Osteoblast (primary cell): ENCODE measurements around the gene HDAC4. TPM values are rescaled to one million over a fixed set of nuclear protein-coding genes. Genes with fewer than 3 reads are reported as not detected.

Experiments used
- DNase-seq: peaks from one replicate; pipeline ENCODE4 v3.0.0; 2011; ENCODE audit warnings: low spot score, mixed read lengths; ENCODE audit not compliant: insufficient read length; ENCODE audit errors: missing footprints
- H2AFZ ChIP-seq: 2 replicates; pipeline ENCODE4 v1.6.0; 2011; ENCODE audit warnings: mild to moderate bottlenecking, low read length
- H3K27ac ChIP-seq: 2 replicates; pipeline ENCODE4 v1.5.1; 2011; ENCODE audit warnings: mild to moderate bottlenecking, low read depth, low read length, moderate library complexity
- H3K27me3 ChIP-seq: 2 replicates; pipeline ENCODE4 v1.6.0; 2012; ENCODE audit warnings: mild to moderate bottlenecking, control low read depth, inconsistent platforms, low read length, moderate library complexity; ENCODE audit not compliant: insufficient read depth
- H3K36me3 ChIP-seq: 2 replicates; pipeline ENCODE4 v1.5.1; 2011; ENCODE audit warnings: mild to moderate bottlenecking, low read length, control low read depth, moderate library complexity; ENCODE audit not compliant: insufficient read depth
- H3K4me1 ChIP-seq: 2 replicates; pipeline ENCODE4 v1.5.1; 2011; ENCODE audit warnings: mild to moderate bottlenecking, low read length, control low read depth, moderate library complexity; ENCODE audit not compliant: insufficient read depth
- H3K4me2 ChIP-seq: 2 replicates; pipeline ENCODE4 v1.6.0; 2011; ENCODE audit warnings: mild to moderate bottlenecking, low read length; ENCODE audit not compliant: insufficient read depth
- H3K4me3 ChIP-seq: fragments of 200-600 bp; sonication (generic); 3 replicates; pipeline ENCODE4 v1.5.1; 2012; ENCODE audit warnings: mild to moderate bottlenecking, low read length, inconsistent platforms; ENCODE audit not compliant: insufficient read depth
- H3K79me2 ChIP-seq: 2 replicates; pipeline ENCODE4 v1.6.0; 2012; ENCODE audit warnings: mild to moderate bottlenecking, low read length, control low read depth, inconsistent platforms; ENCODE audit not compliant: insufficient read depth
- H3K9me3 ChIP-seq: 2 replicates; pipeline ENCODE4 v1.5.1; 2011; ENCODE audit warnings: low read depth, low read length, control low read depth
- H4K20me1 ChIP-seq: 2 replicates; pipeline ENCODE4 v1.6.0; 2012; ENCODE audit warnings: mild to moderate bottlenecking, low read length, control low read depth; ENCODE audit not compliant: insufficient read depth
- total RNA-seq: library from RNA; depleted of rRNA; stranded (reverse); fragments of >200 nt; gene quantifications from 2 replicates; pipeline ENCODE4 v1.2.3, GENCODE V29; 2012
- TF ChIP-seq, protein P1 (sequence below): IDR thresholded peaks from 2 replicates; pipeline ENCODE4 v1.5.1; 2011; ENCODE audit warnings: mild to moderate bottlenecking, low read depth, low read length, moderate library complexity; ENCODE audit errors: extremely low read depth

HDAC4 gene
- total RNA-seq, 1 donor, result 30.8 TPM

DNA sequence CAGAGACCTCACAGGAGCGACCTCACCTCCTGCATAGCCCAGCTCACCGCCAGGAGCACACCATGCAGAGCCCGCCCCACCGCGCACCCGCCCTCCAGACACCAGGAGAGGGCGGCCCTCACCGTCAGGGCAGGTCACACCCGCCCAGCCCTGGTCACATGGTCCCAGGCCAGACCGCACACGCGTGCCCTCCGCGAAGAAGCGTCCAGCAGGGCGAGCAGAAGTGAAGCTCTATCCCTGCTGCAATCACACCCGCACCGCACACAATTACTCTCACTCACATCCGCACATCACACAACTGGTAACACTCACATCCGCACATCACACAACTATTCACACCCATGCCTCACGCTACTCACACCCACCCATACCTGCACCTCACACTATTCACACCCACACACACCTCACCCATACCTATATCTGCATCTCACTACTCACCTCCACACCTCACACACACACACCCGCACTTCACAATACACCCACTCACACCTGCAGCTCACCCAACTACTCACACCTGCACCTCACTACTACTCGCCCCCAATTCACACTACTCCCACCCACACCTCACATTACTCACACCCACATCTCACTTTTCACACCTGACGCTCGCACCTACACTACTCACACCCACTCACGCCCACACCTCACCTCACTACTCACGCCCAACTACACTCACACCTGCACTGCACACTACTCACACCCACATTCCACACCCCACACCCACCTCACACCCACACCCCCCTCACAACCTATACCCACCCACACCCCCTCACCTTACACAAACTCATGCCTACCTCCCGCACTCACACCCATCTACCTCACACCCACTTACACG is 242.0 kb downstream of the HDAC4 start:
- Histone ChIP-seq H3K4me1 (no peaks in the 10 kb centered on the region), H2AFZ (no peak overlapping the region), H4K20me1 (no peaks in the 10 kb centered on the region), H3K4me3 (no peak overlapping the region), H3K4me2 (no peak overlapping the region), H3K27ac (no peak overlapping the region), H3K27me3 (no peaks in the 10 kb centered on the region), H3K9me3 (no peaks in the 10 kb centered on the region), H3K36me3 (no peaks in the 10 kb centered on the region), H3K79me2 (no peaks in the 10 kb centered on the region)
- TF ChIP-seq, protein P1, sequence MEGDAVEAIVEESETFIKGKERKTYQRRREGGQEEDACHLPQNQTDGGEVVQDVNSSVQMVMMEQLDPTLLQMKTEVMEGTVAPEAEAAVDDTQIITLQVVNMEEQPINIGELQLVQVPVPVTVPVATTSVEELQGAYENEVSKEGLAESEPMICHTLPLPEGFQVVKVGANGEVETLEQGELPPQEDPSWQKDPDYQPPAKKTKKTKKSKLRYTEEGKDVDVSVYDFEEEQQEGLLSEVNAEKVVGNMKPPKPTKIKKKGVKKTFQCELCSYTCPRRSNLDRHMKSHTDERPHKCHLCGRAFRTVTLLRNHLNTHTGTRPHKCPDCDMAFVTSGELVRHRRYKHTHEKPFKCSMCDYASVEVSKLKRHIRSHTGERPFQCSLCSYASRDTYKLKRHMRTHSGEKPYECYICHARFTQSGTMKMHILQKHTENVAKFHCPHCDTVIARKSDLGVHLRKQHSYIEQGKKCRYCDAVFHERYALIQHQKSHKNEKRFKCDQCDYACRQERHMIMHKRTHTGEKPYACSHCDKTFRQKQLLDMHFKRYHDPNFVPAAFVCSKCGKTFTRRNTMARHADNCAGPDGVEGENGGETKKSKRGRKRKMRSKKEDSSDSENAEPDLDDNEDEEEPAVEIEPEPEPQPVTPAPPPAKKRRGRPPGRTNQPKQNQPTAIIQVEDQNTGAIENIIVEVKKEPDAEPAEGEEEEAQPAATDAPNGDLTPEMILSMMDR, result no peak
- DNase-seq, result no peak

DNA sequence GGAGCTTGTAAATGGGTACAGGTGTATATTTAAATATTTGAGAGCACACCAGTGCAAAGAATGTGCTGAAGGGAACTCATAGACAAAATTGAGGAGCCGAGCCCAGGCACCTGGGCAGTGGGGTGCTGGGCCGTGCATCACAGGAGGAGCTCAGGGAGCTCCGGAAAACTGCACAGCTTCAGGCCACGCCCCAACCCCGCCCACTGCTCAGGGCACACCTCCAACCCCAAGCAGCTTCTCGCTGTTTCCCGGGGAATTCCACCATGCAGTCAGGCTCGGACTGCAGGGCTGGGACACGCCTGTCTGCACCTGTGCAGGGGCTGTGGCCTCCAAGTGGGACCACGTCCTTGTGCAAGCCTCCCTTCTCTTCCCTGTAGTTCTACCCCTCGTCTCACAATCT is 243.0 kb downstream of the HDAC4 start:
- Histone ChIP-seq H3K79me2 (no peaks in the 10 kb centered on the region), H3K9me3 (no peaks in the 10 kb centered on the region), H3K4me2 (no peak overlapping the region), H3K27me3 (no peaks in the 10 kb centered on the region), H3K27ac (no peak overlapping the region), H3K36me3 (no peaks in the 10 kb centered on the region), H2AFZ (no peak overlapping the region), H3K4me3 (no peak overlapping the region), H3K4me1 (no peaks in the 10 kb centered on the region), H4K20me1 (no peaks in the 10 kb centered on the region)
- TF ChIP-seq, protein P1, result no peak
- DNase-seq, result no peak

DNA sequence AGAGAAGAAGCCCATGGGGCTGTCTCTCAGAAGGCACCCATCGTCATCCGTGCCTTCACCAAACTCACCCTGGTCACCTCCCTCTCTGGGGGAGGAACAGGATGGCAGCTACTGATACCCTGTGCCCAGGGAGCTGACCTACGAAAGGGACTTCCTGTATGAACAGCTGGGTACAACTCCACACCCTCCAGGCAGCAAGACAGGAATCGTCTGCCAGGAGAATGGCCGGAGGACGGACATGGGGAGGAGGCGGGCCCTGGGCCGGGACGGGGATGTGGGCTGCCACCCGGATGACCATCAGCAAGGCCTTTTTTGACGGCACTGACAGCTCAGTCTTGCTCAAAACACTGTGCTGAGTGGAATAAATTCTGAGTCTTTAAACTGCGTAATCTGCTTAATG is 243.6 kb downstream of the HDAC4 start:
- H3K27ac ChIP-seq, result no peak overlapping the region
- no peaks in the 10 kb centered on the region for H3K4me1 ChIP-seq
- H4K20me1 ChIP-seq, result no peaks in the 10 kb centered on the region
- no peaks in the 10 kb centered on the region for H3K9me3 ChIP-seq
- H3K4me2 ChIP-seq, result no peak overlapping the region
- no peaks in the 10 kb centered on the region for H3K36me3 ChIP-seq
- no peak overlapping the region for H3K4me3 ChIP-seq
- no peak for DNase-seq
- TF ChIP-seq, protein P1, result no peak
- no peaks in the 10 kb centered on the region for H3K27me3 ChIP-seq
- no peaks in the 10 kb centered on the region for H3K79me2 ChIP-seq
- no peak overlapping the region for H2AFZ ChIP-seq

DNA sequence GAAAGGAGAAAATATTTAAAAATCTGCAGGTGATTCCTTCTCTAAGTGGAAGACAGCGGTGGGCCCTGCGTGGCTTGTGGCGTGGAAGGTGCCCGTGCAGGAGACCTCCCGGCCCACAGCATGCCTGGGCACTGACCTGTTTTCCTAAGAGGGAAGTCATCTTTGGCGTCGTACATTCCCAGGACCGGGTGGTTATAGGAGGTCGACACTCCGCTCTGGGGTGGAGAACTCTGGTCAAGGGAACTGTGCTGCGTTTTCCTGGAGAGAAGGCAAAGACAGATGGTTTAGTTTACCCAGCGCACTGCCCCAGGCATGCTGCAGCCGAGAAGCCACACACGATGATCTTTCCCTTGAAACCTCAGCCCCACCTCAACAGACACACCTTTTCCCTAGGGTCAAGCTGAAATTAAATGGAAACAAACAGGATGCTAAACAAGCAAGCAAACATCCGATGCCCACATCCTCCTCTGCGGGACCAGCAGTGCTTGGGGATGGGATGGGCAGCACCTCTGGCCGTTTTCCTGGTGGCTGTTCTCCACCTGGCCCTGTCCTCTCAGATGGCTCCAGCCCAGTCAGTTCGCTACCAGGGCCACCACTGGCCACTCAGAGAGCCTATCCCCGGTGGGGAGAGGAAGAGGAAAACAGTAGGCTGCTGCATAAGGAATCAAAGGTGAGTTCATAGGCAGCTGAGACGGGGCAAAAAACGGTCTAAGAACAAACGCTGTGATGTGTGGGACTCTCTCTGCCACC is 244.1 kb downstream of the HDAC4 start:
- no peak overlapping the region for H3K27ac ChIP-seq
- no peak overlapping the region for H2AFZ ChIP-seq
- H3K27me3 ChIP-seq, result no peaks in the 10 kb centered on the region
- H3K36me3 ChIP-seq, result no peaks in the 10 kb centered on the region
- H3K79me2 ChIP-seq, result no peaks in the 10 kb centered on the region
- TF ChIP-seq, protein P1, result no peak
- H3K4me2 ChIP-seq, result no peak overlapping the region
- no peaks in the 10 kb centered on the region for H3K4me1 ChIP-seq
- H3K9me3 ChIP-seq, result no peaks in the 10 kb centered on the region
- no peaks in the 10 kb centered on the region for H4K20me1 ChIP-seq
- H3K4me3 ChIP-seq, result no peak overlapping the region
- no peak for DNase-seq
